OCI-LY7 (cell line): ENCODE results near the gene RXFP1. TPM values are rescaled to one million over a fixed set of nuclear protein-coding genes. Genes with fewer than 3 reads are reported as not detected.

ENCODE experiments used
- BruUV-seq: library from RNA; stranded (reverse); fragments of 400-500 nt; replicated peaks from 2 replicates; lab custom pipeline; 2021; lab: Mats Ljungman, UMichigan
- CTCF ChIA-PET: fragments of 300-600 bp; sonication (Branson Sonifier 250); formaldehyde crosslinking; loops from one replicate; lab custom pipeline; 2022; ENCODE audit warnings: antibody characterized with exemption; ENCODE audit not compliant: unreplicated experiment; lab: Charles Lee
- POLR2A ChIA-PET: fragments of 300-600 bp; sonication (Branson Sonifier 250); formaldehyde crosslinking; loops from one replicate; lab custom pipeline; 2022; ENCODE audit warnings: antibody characterized with exemption; lab: Charles Lee
- DNase-seq: peaks from one replicate; pipeline ENCODE4 v3.0.0-alpha.2; 2015; ENCODE audit warnings: low spot score
- H2AFZ ChIP-seq: fragments of 200-600 bp; sonication (generic), shearing (Covaris generic); 2 replicates; pipeline ENCODE4 v1.6.1; 2014; ENCODE audit warnings: mild to moderate bottlenecking, antibody characterized with exemption, low read length, moderate library complexity
- H3K27ac ChIP-seq: fragments of 200-600 bp; sonication (generic); 2 replicates; pipeline ENCODE4 v1.5.1; 2014; ENCODE audit warnings: mixed run types, low read depth, mild to moderate bottlenecking, moderate library complexity, low read length, inconsistent platforms; ENCODE audit not compliant: poor library complexity, severe bottlenecking
- H3K36me3 ChIP-seq: fragments of 200-600 bp; sonication (generic); 2 replicates; pipeline ENCODE4 v1.6.1; 2014; ENCODE audit warnings: mild to moderate bottlenecking, antibody characterized with exemption, low read length, moderate library complexity, mixed read lengths; ENCODE audit not compliant: insufficient read depth
- H3K4me1 ChIP-seq: fragments of 200-600 bp; sonication (generic); 2 replicates; pipeline ENCODE4 v1.5.1; 2014; ENCODE audit warnings: mild to moderate bottlenecking, low read length; ENCODE audit not compliant: insufficient read depth, poor library complexity, severe bottlenecking
- H3K4me2 ChIP-seq: fragments of 200-600 bp; sonication (generic); 2 replicates; pipeline ENCODE4 v1.6.1; 2014; ENCODE audit warnings: mild to moderate bottlenecking, low read length
- H3K4me3 ChIP-seq: fragments of 200-600 bp; sonication (generic); 2 replicates; pipeline ENCODE4 v1.5.1; 2014; ENCODE audit warnings: mild to moderate bottlenecking, low read depth, low read length; ENCODE audit not compliant: poor library complexity, severe bottlenecking
- H3K79me2 ChIP-seq: fragments of 200-600 bp; sonication (generic); 2 replicates; pipeline ENCODE4 v1.6.1; 2016; ENCODE audit warnings: low read depth, mild to moderate bottlenecking, low read length, moderate library complexity, mixed read lengths; ENCODE audit not compliant: insufficient read depth
- H3K9me2 ChIP-seq: fragments of 200-600 bp; sonication (generic); 2 replicates; pipeline ENCODE4 v1.6.1; 2016; ENCODE audit warnings: mild to moderate bottlenecking, low read length, mixed read lengths; ENCODE audit not compliant: insufficient read depth
- H3K9me3 ChIP-seq: fragments of 200-600 bp; sonication (generic); 2 replicates; pipeline ENCODE4 v1.6.1; 2014; ENCODE audit warnings: mild to moderate bottlenecking, mixed run types, low read length, mixed read lengths
- H4K20me1 ChIP-seq: fragments of 200-600 bp; sonication (generic); 2 replicates; pipeline ENCODE4 v1.6.1; 2014; ENCODE audit warnings: mild to moderate bottlenecking, antibody characterized with exemption, low read length, moderate library complexity, mixed read lengths; ENCODE audit not compliant: insufficient read depth
- CTCF ChIP-seq: fragments of 200-600 bp; sonication (generic); conservative IDR thresholded peaks from 2 replicates; pipeline ENCODE4 v1.5.1; 2014; ENCODE audit warnings: mild to moderate bottlenecking, antibody characterized with exemption, low read length, moderate library complexity, mixed read lengths
- EZH2phosphoT487 ChIP-seq: fragments of 200-600 bp; sonication (generic); IDR thresholded peaks from 2 replicates; pipeline ENCODE4 v1.6.1; 2018; ENCODE audit warnings: low read depth, borderline replicate concordance, mild to moderate bottlenecking, mixed run types, antibody characterized with exemption, low read length, moderate library complexity, mixed read lengths
- intact Hi-C: fragments of 100-400 bp; cut with micrococcal nuclease; formaldehyde crosslinking; loops from one replicate; pipeline ENCODE4 v1.10.0; 2022; ENCODE audit not compliant: unreplicated experiment
- total RNA-seq, 2 experiments: library from RNA; depleted of rRNA in 1 of 2; stranded (reverse); fragments of >200 nt in 1 of 2; shearing (Covaris generic) in 1 of 2; gene quantifications; 2 replicates each; pipeline ENCODE4 v1.2.3, GENCODE V29; 2014 to 2022

Gene RXFP1
- total RNA-seq, 2 experiments from 2014 or later: not detected

GRCh38 chr4:158496030-158496741 lies 25.5 kb upstream of the RXFP1 start:
- ChIA-PET CTCF (no interaction called here), POLR2A (no interaction called here)
- Histone ChIP-seq H3K4me1 (no peaks in the 10 kb centered on the region), H3K27ac (no peak overlapping the region), H3K79me2 (no peaks in the 10 kb centered on the region), H3K4me3 (no peak overlapping the region), H2AFZ (no peak overlapping the region), H3K36me3 (no peaks in the 10 kb centered on the region), H3K4me2 (no peak overlapping the region), H4K20me1 (no peaks in the 10 kb centered on the region), H3K9me2 (no peaks in the 10 kb centered on the region), H3K9me3 (no peaks in the 10 kb centered on the region)
- no TSS peak for BruUV-seq
- intact Hi-C loops: loop anchor here (10.0 kb wide), 1 partner anchor 129 kb away; no protein-coding TSS in a partner anchor
- TF ChIP-seq CTCF (peak; percentile 67), EZH2phosphoT487 (no peak)
- DNase-seq: peak; percentile 14

- no TSS peak for BruUV-seq
- DNase-seq: no peak
- H3K36me3 ChIP-seq: no peaks in the 10 kb centered on the region
- no peak overlapping the region for H2AFZ ChIP-seq
- intact Hi-C loops: no loop called here
- no peak overlapping the region for H3K27ac ChIP-seq
- no peak for TF ChIP-seq CTCF
- no peak overlapping the region for H3K4me3 ChIP-seq
- POLR2A ChIA-PET: no interaction called here
- no peaks in the 10 kb centered on the region for H3K9me3 ChIP-seq
- no peaks in the 10 kb centered on the region for H3K79me2 ChIP-seq
- no peaks in the 10 kb centered on the region for H3K4me1 ChIP-seq
- H4K20me1 ChIP-seq: no peaks in the 10 kb centered on the region
- no peaks in the 10 kb centered on the region for H3K9me2 ChIP-seq
- CTCF ChIA-PET: no interaction called here
- H3K4me2 ChIP-seq: no peak overlapping the region
Measured at GRCh38 chr4:158500054-158500453, 21.6 kb upstream of the RXFP1 start.

- Histone ChIP-seq H3K4me3 (no peak overlapping the region), H3K9me2 (no peaks in the 10 kb centered on the region), H3K9me3 (no peaks in the 10 kb centered on the region), H2AFZ (no peak overlapping the region), H3K36me3 (no peaks in the 10 kb centered on the region), H3K4me2 (no peak overlapping the region), H3K27ac (no peak overlapping the region), H3K79me2 (no peaks in the 10 kb centered on the region), H4K20me1 (no peaks in the 10 kb centered on the region), H3K4me1 (no peaks in the 10 kb centered on the region)
- no TSS peak for BruUV-seq
- ChIA-PET POLR2A (no interaction called here), CTCF (no interaction called here)
- TF ChIP-seq CTCF (no peak), EZH2phosphoT487 (no peak)
- DNase-seq: no peak
- intact Hi-C loops: no loop called here
Measured at GRCh38 chr4:158513256-158513655, 8.4 kb upstream of the RXFP1 start.
